ENCODE results near the gene YPEL2. TPM values are rescaled to one million over a fixed set of nuclear protein-coding genes. Genes with fewer than 3 reads are reported as not detected.
"Not testable (repeated sequence)": the region's sequence is repeated elsewhere in the genome, so short reads cannot be mapped to it uniquely, and the experiment has no call there.

The YPEL2 gene
- total RNA-seq, 1 donor from 2014 or later: 28.9 TPM

DNA sequence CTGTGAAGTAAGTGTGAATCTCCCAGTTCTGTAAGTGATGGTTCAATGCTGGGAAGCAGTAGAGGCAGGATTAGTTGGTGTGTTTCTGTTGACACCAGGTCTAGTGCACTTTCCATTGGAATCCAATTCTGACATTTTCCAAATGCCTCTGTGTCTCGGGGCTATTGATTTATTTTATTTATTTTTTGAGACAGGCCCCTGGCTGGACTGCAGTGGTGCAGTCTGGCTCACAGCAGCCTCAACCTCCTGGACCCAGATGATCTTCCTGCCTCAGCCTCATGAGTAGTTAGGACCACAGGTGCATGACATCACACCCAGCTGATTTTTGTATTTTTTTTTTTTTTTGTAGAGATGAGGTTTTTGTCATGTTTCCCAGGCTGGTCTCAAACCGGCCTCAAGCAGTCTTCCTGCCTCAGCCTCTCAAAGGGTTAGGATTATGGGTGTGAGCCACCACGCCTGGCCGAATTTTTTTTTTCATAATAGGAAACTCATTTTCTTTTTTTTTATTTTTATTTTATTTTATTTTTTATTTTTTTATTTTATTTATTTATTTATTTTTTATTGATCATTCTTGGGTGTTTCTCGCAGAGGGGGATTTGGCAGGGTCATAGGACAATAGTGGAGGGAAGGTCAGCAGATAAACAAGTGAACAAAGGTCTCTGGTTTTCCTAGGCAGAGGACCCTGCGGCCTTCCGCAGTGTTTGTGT, 61.7 kb downstream of the YPEL2 start:
- DNase-seq: no peak
- intact Hi-C loops (cut with DNase I): no loop called here
- no peak for ATAC-seq (ENCODE audit: poor library complexity)

DNA sequence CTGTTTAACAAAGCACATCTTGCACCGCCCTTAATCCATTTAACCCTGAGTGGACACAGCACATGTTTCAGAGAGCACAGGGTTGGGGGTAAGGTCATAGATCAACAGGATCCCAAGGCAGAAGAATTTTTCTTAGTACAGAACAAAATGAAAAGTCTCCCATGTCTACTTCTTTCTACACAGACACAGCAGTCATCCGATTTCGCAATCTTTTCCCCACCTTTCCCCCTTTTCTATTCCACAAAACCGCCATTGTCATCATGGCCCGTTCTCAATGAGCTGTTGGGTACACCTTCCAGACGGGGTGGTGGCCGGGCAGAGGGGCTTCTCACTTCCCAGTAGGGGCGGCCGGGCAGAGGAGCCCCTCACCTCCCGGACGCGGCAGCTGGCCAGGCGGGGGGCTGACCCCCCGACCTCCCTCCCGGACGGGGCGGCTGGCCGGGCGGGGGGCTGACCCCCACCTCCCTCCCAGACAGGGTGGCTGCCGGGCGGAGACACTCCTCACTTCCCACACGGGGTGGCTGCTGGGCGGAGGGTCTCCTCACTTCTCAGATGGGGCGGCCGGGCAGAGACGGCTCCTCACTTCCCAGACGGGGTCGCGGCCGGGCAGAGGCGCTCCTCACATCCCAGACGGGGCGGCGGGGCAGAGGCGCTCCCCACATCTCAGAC, 62.4 kb downstream of the YPEL2 start:
- DNase-seq; intact Hi-C loops (cut with DNase I); ATAC-seq (ENCODE audit: poor library complexity): not testable (repeated sequence)

DNA sequence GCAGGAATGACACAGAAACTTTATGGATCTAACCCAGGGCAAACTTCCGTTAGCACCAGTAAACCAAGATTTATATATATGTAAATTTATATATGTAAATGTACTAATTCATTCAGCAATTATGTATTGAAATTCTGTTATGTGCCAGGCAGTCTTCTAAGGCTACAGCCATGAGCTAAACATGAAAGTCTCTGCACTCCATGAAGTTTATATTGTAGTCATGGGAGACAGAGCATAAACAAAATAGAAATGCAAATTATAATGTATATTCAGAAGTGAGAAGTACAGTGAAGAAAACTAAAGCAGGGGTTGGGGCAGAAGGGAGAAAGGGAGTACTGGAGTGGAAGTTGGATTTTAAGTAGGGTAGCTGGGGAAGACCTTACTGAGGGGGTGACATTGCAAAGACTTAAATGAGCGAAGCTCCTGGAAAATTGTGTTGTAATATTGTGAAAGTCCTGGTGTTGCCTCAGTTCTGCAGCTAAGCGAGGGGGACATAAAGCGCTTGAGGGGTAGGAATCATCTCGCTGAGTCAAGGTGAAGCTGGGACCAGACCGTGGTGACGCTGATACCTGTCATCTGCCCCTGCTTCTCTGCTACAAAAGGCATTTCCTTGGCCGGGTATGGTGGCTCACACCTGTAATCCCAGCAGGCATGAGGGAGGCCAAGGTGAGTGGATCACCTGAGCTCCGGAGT, 64.8 kb downstream of the YPEL2 start:
- intact Hi-C loops (cut with DNase I): no loop called here
- ATAC-seq (ENCODE audit: poor library complexity): no peak
- no peak for DNase-seq

DNA sequence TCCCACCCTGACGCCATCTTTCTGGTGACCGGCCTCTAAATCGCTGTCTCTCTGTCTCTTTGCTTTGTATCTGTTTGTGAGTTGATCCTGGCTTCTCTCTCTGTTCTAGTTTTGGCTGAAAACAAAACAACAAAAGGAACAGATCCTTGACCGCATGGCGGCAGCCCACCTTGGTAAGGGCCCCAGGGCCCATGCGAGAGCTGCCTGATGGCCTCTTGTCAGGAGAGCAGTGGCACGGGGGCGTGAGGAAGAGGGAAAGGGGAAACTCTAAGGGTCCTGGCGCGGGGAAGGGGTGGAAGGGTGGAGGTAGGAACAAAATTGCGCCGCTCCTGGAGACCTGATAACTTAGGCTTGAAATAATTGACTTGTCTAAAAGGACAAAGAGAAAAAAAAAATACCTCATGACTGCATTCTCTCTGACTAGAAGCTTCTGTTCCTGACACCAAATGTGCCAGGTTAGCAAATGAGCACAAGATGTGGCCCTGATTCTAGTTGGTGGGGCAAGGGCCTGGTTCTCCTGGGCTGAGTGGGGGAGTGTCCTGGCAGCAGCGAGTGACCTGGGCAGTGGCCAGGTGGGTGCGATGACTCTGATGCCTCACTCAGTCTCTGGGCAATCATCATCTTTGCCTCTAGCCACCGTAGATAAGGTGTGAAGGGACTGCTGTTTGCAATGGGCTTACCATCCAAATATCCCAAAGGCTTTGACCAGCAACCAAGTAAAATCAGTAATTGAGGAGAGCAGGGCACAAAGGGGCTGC, 66.0 kb downstream of the YPEL2 start:
- ATAC-seq (ENCODE audit: poor library complexity): no peak
- intact Hi-C loops (cut with DNase I): no loop called here

GRCh38 chr17:59399914-59400313, 68.5 kb downstream of the YPEL2 start:
- intact Hi-C loops (cut with DNase I): no loop called here
- peak; percentile 74 for ATAC-seq (ENCODE audit: poor library complexity)

More for the DNA sequence above, 66.0 kb downstream of the YPEL2 start:
- no peak for DNase-seq

GRCh38 chr17:59400858-59401257, 69.4 kb downstream of the YPEL2 start:
- intact Hi-C loops (cut with DNase I): no loop called here
- ATAC-seq (ENCODE audit: poor library complexity) (no peak), DNase-seq (no peak)

More at GRCh38 chr17:59399914-59400313, 68.5 kb downstream of the YPEL2 start:
- DNase-seq: peak; percentile 48

DNA sequence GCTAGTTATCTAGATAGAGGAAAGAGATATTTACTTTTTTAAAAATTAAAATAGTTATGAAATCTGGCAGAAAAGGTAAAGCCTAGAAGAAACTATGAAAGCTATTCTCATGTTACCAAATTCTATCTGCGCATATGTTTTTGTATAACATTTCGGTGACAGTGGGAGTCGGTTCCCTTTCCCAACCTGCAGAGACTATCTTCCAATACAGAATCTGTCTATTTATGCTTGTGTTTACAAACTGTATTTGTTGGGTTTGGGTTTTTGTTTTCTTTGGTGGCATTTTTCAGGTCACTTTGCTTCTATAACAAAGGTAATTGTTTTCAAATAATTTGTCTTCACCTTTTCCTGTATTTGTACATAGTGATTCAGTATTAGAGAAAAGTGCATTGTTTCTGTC, 69.8 kb downstream of the YPEL2 start:
- no peak for DNase-seq
- intact Hi-C loops (cut with DNase I): no loop called here
- ATAC-seq (ENCODE audit: poor library complexity): no peak

DNA sequence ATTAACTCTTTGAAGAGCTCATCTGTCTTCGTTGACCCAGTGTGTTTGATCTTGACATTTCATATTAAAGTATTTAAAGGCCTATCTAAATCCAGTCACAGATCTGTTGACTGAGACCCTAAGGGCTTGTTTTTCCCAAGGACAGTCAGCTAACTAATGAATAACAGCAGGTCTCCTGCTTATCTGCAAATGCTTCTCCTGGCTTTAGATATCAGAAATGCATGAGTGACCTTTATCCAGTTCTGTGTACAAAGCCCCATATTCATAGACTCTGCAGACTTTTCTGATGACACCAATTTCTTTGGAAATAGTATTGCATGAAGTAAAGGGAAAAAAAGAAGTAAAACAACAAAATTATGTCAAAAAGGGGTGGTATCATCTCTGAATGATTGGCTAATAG, 70.3 kb downstream of the YPEL2 start:
- intact Hi-C loops (cut with DNase I): no loop called here
- DNase-seq (no peak), ATAC-seq (ENCODE audit: poor library complexity) (no peak)

GRCh38 chr17:59402760-59403159, 71.3 kb downstream of the YPEL2 start:
- intact Hi-C loops (cut with DNase I): no loop called here
- no peak for DNase-seq
- no peak for ATAC-seq (ENCODE audit: poor library complexity)

DNA sequence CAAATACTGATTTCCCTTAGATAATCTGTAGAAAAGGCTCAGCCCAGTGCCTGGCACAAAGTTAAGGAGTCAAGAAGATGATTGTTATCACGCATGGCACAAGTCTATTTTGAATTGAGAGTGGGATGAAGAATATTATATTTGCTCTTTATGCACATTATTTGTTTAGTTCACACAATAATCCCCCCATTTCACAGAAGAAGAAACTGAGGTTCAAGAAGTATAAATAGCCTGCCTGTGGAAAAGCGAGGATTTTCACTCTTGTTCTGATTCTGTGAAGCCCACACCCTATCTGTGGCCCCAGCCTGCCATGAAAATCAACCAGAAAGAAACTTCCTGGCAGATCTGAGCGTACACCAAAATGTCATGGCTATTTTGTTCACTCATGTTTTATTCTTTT, 73.0 kb downstream of the YPEL2 start:
- intact Hi-C loops (cut with DNase I): no loop called here

GRCh38 chr17:59405944-59406705, 74.7 kb downstream of the YPEL2 start:
- DNase-seq (no peak), ATAC-seq (ENCODE audit: poor library complexity) (no peak)
- intact Hi-C loops (cut with DNase I): no loop called here

More for the DNA sequence above, 73.0 kb downstream of the YPEL2 start:
- ATAC-seq (ENCODE audit: poor library complexity) (no peak), DNase-seq (no peak)

GRCh38 chr17:59406808-59407381, 75.4 kb downstream of the YPEL2 start:
- DNase-seq (no peak), ATAC-seq (ENCODE audit: poor library complexity) (peak; percentile 69)
- intact Hi-C loops (cut with DNase I): no loop called here

- no peak for ATAC-seq (ENCODE audit: poor library complexity)
- DNase-seq: no peak
- intact Hi-C loops (cut with DNase I): no loop called here
These were observed 78.0 kb downstream of the YPEL2 start for GRCh38 chr17:59409336-59410048.

DNA sequence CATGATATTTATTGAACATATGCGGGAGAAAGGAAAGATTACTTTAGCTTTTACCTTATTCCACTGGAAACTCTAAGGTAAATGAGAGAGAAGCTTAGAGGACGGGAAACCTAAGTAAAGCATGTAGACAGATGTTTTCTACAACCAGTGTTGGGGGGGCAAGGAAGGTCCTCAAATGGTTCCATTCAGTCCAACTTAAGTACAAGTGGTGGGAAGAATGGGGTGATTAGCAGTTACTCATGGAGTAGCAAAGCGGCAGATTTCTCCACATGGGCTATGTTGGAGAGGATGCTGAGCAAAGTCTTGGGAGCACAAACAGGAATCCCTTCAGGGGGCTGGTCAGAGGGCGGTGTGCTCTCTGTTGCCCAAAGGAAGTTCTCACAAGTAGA, 78.6 kb downstream of the YPEL2 start:
- intact Hi-C loops (cut with DNase I): no loop called here
- no peak for ATAC-seq (ENCODE audit: poor library complexity)
- DNase-seq: no peak

- DNase-seq; ATAC-seq (ENCODE audit: poor library complexity); intact Hi-C loops (cut with DNase I): not testable (repeated sequence)
These were observed 81.0 kb downstream of the YPEL2 start for GRCh38 chr17:59412431-59412830.

- ATAC-seq (ENCODE audit: poor library complexity) (peak; percentile 56), DNase-seq (no peak)
- intact Hi-C loops (cut with DNase I): no loop called here
These were observed 81.7 kb downstream of the YPEL2 start for GRCh38 chr17:59413014-59413766.

DNA sequence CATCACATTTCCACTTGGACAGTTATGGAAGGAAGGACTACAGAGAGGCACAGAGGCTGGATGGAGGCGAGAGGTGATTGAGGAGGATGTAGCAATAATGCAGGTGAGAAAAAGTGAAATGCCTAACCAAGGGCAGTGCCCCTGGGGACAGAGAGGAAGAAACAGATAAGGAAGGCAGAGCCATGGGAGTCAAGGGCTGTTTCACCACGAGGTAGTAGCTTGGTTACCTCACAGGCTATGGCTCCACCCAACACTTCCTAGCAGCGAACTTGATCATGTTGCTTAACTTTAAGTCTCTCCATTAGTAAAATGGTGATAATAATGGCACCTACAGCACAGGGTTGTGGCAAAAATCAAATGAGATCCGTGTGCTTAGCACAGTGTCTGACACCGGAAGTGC, 83.9 kb downstream of the YPEL2 start:
- intact Hi-C loops (cut with DNase I): no loop called here
- no peak for ATAC-seq (ENCODE audit: poor library complexity)
- DNase-seq: no peak
